ENCODE results near the gene PPP3R1. TPM values are rescaled to one million over a fixed set of nuclear protein-coding genes. Genes with fewer than 3 reads are reported as not detected.

PPP3R1 gene
- total and polyA plus RNA-seq, 9 of the 15 experiments (the other 6 are each of a cell fraction or from before 2014, with no cell fraction given): 3.7 to 70.0 (median 24.8) TPM

DNA sequence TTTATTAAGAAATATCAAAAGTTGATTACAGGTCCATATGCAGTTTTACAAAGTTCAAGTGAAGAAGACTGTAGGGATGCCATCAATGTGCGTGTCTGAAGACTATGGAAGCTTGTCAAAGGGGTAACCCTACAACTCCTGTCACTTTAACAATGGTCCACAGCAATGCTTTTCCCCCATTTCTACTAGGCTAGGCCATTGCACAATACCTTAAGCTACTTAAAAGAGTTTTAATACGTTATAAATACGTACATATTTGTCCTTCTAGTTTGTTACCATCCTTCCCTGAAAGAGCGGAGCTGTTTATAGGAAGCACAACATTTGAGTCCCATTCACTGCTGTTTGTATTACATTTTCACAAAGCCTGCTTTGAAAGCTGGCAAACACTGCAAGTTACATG, 40.7 kb upstream of the PPP3R1 start:
- Histone ChIP-seq H3K27ac (ENCODE audit: extremely low read depth, low read depth, low read length) (no peak overlapping the region), H3K9me3 (replicated peaks; ENCODE audit: control insufficient read depth, insufficient read depth, low read depth, low read length) (no peaks in the 10 kb centered on the region), H3K79me2 (ENCODE audit: control insufficient read depth, insufficient read depth, low read length) (no peaks in the 10 kb centered on the region), H3K27me3 (ENCODE audit: control insufficient read depth in 2 of 2, insufficient read depth in 2 of 2, low read length in 2 of 2) (no peaks in the 10 kb centered on the region), H3K36me3 (ENCODE audit: control insufficient read depth, insufficient read depth, low read length) (no peaks in the 10 kb centered on the region), H3K4me1 (replicated peaks in 1 of 2; ENCODE audit: control insufficient read depth in 2 of 2, insufficient read depth in 2 of 2, low read length in 2 of 2) (peaks cover 7 to 21% of the 10 kb centered on the region in 2 experiments), H4K20me1 (replicated peaks; ENCODE audit: control insufficient read depth, insufficient read depth, low read length) (no peaks in the 10 kb centered on the region), H3K9me1 (ENCODE audit: control insufficient read depth, insufficient read depth, low read length) (no peaks in the 10 kb centered on the region), H3K4me3 (no peak overlapping the region), H2AFZ (ENCODE audit: low read depth, low read length) (no peak overlapping the region), H3K4me2 (ENCODE audit: insufficient read depth, low read length) (no peak overlapping the region), H3K9ac (ENCODE audit: insufficient read depth in 1 of 2, low read depth in 2 of 2, low read length in 2 of 2) (no peak overlapping the region)
- no TSS peak for BruUV-seq (replicated peaks)
- POLR2A ChIA-PET: interaction anchor here (0.6 to 1.8 kb wide), 4 partner anchors 8 to 147 kb away, joined by 3 to 8 read pairs (median 4); no protein-coding TSS in a partner anchor
- intact Hi-C loops (cut with micrococcal nuclease) (loop anchor here (2.0 to 5.0 kb wide), 2 partner anchors 66 to 149 kb away; no protein-coding TSS in a partner anchor), in situ Hi-C loops (cut with MboI) (no loop called here)
- no peak for TF ChIP-seq MCM2 (IDR thresholded peaks at IDR 0.05; ENCODE audit: low read depth)
- TF ChIP-seq HDAC6 (IDR thresholded peaks at IDR 0.05; ENCODE audit: low read depth, low read length): no peak
- no peak for TF ChIP-seq ZNF436 (CRISPR knock-in tag; IDR thresholded peaks at IDR 0.05)
- TF ChIP-seq MITF (IDR thresholded peaks at IDR 0.05): no peak
- TF ChIP-seq ZBTB17 (CRISPR knock-in tag; IDR thresholded peaks at IDR 0.05): no peak
- peak; percentile 56; the same call in 1 of the 2 replicates for TF ChIP-seq CEBPB (tag; IDR thresholded peaks at IDR 0.05)
- TF ChIP-seq, protein P1, sequence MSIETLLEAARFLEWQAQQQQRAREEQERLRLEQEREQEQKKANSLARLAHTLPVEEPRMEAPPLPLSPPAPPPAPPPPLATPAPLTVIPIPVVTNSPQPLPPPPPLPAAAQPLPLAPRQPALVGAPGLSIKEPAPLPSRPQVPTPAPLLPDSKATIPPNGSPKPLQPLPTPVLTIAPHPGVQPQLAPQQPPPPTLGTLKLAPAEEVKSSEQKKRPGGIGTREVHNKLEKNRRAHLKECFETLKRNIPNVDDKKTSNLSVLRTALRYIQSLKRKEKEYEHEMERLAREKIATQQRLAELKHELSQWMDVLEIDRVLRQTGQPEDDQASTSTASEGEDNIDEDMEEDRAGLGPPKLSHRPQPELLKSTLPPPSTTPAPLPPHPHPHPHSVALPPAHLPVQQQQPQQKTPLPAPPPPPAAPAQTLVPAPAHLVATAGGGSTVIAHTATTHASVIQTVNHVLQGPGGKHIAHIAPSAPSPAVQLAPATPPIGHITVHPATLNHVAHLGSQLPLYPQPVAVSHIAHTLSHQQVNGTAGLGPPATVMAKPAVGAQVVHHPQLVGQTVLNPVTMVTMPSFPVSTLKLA (conservative IDR thresholded peaks at IDR 0.05): no peak
- no peak for TF ChIP-seq POLR3A (IDR thresholded peaks at IDR 0.05; ENCODE audit: borderline replicate concordance, extremely low read depth, insufficient read depth, insufficient read length)
- WGBS (ENCODE audit: insufficient coverage, low coverage, missing lambda C conversion rate): 69% methylated on average over 4 of the region's 4 CpGs
- DNase-seq (ENCODE audit: extremely low read depth in 1 of 4, low spot score in 3 of 4) (no peak), FAIRE-seq (no peak), ATAC-seq (no peak)
- CTCF ChIA-PET (ENCODE audit: low intra/inter-chr PET ratio): interaction anchor here (2.6 kb wide), 1 partner anchor 171 kb away, joined by 23 read pairs; no protein-coding TSS in a partner anchor

Measured in K562 (cell line).